Prostate gland (tissue), 2 donors: Measurements from ENCODE around the gene POLR3K. TPM values are rescaled to one million over a fixed set of nuclear protein-coding genes. Genes with fewer than 3 reads are reported as not detected.

ENCODE experiments used
- DNase-seq: peaks from one replicate; pipeline ENCODE4 v3.0.0-alpha.2; 2019; ENCODE audit warnings: low spot score
- H3K27ac ChIP-seq, 2 donors: fragments of 200-600 bp; sonication (generic); 2 replicates each; pipeline ENCODE4 v1.5.1; 2017 to 2019
- H3K27me3 ChIP-seq: fragments of 200-600 bp; sonication (generic); replicated peaks from 2 replicates; pipeline ENCODE4 v1.5.1; 2019; ENCODE audit not compliant: insufficient read depth
- H3K36me3 ChIP-seq, 2 donors: fragments of 200-600 bp; sonication (generic); 1 replicate in 1 of 2; 2 replicates in 1 of 2; pipeline versions ENCODE4 v1.5.1 to v1.8.1; 2017 to 2019
- H3K4me1 ChIP-seq: fragments of 200-600 bp; sonication (generic); replicated peaks from 2 replicates; pipeline ENCODE4 v1.5.1; 2019
- H3K4me3 ChIP-seq, 2 donors: fragments of 200-600 bp; sonication (generic); 2 replicates each; pipeline ENCODE4 v1.5.1; 2017 to 2019
- H3K9me3 ChIP-seq: fragments of 200-600 bp; sonication (generic); 2 replicates; pipeline ENCODE4 v1.5.1; 2017
- POLR2A ChIP-seq: fragments of 450-650 bp; IDR thresholded peaks from one replicate; pipeline ENCODE4 v1.6.1; 2016; ENCODE audit warnings: antibody characterized with exemption, mild to moderate bottlenecking
- POLR2AphosphoS5 ChIP-seq: sonication (generic); formaldehyde crosslinking; IDR thresholded peaks from one replicate; pipeline ENCODE4 v1.6.1; 2017; ENCODE audit warnings: antibody characterized with exemption
- WGBS: methylation state at CpG from one replicate; pipeline ENCODE4 v1.1.5; 2018; 5-methylcytosine and 5-hydroxymethylcytosine counted together
- intact Hi-C: fragments of 100-400 bp; cut with DNase I; formaldehyde crosslinking; loops from one replicate; pipeline ENCODE4 v1.14.2; 2022
- total RNA-seq, 2 donors: library from RNA; depleted of rRNA; stranded (reverse); fragments of >200 nt; gene quantifications; one replicate each; pipeline ENCODE4 v1.1.0, GENCODE V29; 2016
- TF ChIP-seq, protein P1 (sequence below), 4 experiments: fragments of 200-600 bp in 2 of 4; fragments of 450-650 bp in 2 of 4; sonication (generic) in 2 of 4; IDR thresholded peaks; 1 replicate in 3 of 4; 2 replicates in 1 of 4; pipeline ENCODE4 v1.5.1; 2016 to 2019; ENCODE audit warnings: antibody characterized with exemption in 4 of 4, mild to moderate bottlenecking in 2 of 4, moderate library complexity in 2 of 4

The POLR3K gene
- total RNA-seq, 2 donors from 2014 or later = 6.2 to 6.8 TPM

DNA sequence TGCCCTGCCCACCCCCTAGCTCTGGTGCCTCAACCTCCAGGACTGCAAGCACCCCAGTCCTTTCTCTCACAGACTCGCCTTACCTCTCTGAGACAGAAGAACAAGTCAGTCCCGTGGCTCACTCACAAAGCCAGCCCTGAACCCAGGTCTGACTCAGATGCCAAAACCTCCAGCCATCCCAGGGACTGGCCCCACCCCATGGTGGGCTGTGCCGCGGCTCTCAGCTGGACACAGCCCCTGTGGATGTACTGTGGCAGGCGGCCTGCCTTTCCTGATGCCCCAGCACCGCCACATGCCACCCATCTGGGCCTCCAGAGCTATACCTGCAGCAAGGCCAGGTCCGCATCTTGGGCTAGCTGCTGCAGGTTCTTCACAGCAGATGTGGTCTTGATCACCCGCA, 44.4 kb upstream of the POLR3K start:
- Histone ChIP-seq H3K9me3 (no peaks in the 10 kb centered on the region), H3K27ac (no peak overlapping the region), H3K4me1 (no peaks in the 10 kb centered on the region), H3K36me3 (no peaks in the 10 kb centered on the region), H3K4me3 (no peak overlapping the region), H3K27me3 (no peaks in the 10 kb centered on the region)
- intact Hi-C loops = loop anchor here (2.0 kb wide), 1 partner anchor 33 kb away; no protein-coding TSS in a partner anchor
- WGBS = 92% methylated on average over 8 of the region's 8 CpGs
- no peak for TF ChIP-seq POLR2A
- TF ChIP-seq, protein P1, sequence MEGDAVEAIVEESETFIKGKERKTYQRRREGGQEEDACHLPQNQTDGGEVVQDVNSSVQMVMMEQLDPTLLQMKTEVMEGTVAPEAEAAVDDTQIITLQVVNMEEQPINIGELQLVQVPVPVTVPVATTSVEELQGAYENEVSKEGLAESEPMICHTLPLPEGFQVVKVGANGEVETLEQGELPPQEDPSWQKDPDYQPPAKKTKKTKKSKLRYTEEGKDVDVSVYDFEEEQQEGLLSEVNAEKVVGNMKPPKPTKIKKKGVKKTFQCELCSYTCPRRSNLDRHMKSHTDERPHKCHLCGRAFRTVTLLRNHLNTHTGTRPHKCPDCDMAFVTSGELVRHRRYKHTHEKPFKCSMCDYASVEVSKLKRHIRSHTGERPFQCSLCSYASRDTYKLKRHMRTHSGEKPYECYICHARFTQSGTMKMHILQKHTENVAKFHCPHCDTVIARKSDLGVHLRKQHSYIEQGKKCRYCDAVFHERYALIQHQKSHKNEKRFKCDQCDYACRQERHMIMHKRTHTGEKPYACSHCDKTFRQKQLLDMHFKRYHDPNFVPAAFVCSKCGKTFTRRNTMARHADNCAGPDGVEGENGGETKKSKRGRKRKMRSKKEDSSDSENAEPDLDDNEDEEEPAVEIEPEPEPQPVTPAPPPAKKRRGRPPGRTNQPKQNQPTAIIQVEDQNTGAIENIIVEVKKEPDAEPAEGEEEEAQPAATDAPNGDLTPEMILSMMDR (IDR thresholded peaks at IDR 0.05) = no peak
- TF ChIP-seq POLR2AphosphoS5 = no peak
- no peak for DNase-seq

DNA sequence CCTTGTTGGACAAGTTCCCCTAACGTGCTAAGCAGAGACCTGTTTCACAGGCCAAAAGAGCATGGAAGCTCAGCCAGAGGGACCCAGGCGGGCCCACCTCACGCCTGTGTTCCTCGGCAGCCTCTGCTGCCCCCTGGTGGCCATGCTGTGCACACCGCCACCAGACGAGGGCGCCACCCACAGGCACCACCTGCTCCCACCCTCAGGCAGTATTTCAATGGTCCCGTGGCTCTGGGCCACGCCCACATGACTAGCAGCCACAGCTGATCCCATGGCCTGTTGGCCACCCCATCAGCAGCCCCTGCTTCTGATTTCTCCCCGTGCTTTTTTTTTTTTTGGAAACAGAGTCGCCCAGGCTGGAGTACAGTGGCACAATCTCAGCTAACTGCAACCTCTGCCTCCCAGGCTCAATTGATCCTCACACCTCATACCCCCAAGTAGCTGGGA, 43.5 kb upstream of the POLR3K start:
- Histone ChIP-seq H3K27ac (no peak overlapping the region), H3K4me3 (no peak overlapping the region), H3K4me1 (peaks cover 2% of the 10 kb centered on the region), H3K9me3 (no peaks in the 10 kb centered on the region), H3K27me3 (no peaks in the 10 kb centered on the region), H3K36me3 (no peaks in the 10 kb centered on the region)
- 13% methylated on average over 11 of the region's 11 CpGs for WGBS
- TF ChIP-seq POLR2AphosphoS5 = peak; percentile 86
- TF ChIP-seq, protein P1 (IDR thresholded peaks at IDR 0.05) = peak; percentile 97 to 100 (median 100)
- peak; percentile 22 for TF ChIP-seq POLR2A
- intact Hi-C loops = loop anchor here (2.0 kb wide), 1 partner anchor 32 kb away; no protein-coding TSS in a partner anchor
- peak; percentile 86 for DNase-seq

DNA sequence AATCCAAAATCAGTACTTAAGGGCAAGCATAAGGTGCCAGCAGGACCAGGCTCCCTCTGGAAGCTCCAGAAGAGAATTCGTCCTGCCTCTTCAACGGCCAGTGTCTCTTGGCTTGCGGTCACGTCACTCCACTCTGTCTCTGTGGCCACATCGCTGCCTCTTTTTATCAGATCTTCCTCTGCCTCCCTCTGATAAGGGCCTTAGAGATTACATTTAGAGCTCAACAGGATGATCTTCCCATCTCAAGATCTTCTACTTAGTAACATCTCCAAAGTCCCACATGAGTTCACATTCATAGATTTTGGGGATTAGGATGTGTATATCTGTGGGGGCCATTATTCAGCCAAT, 41.5 kb upstream of the POLR3K start:
- 88% methylated on average over 5 of the region's 5 CpGs for WGBS
- DNase-seq = no peak
- no peaks in the 10 kb centered on the region for H3K27me3 ChIP-seq
- intact Hi-C loops = no loop called here
- peaks cover 0 to 4% of the 10 kb centered on the region in 2 donors for H3K36me3 ChIP-seq
- H3K4me3 ChIP-seq = no peak overlapping the region
- no peak for TF ChIP-seq POLR2AphosphoS5
- TF ChIP-seq POLR2A = no peak
- TF ChIP-seq, protein P1 (IDR thresholded peaks at IDR 0.05) = no peak
- no peaks in the 10 kb centered on the region for H3K9me3 ChIP-seq
- no peak overlapping the region for H3K27ac ChIP-seq
- peaks cover 8% of the 10 kb centered on the region for H3K4me1 ChIP-seq

DNA sequence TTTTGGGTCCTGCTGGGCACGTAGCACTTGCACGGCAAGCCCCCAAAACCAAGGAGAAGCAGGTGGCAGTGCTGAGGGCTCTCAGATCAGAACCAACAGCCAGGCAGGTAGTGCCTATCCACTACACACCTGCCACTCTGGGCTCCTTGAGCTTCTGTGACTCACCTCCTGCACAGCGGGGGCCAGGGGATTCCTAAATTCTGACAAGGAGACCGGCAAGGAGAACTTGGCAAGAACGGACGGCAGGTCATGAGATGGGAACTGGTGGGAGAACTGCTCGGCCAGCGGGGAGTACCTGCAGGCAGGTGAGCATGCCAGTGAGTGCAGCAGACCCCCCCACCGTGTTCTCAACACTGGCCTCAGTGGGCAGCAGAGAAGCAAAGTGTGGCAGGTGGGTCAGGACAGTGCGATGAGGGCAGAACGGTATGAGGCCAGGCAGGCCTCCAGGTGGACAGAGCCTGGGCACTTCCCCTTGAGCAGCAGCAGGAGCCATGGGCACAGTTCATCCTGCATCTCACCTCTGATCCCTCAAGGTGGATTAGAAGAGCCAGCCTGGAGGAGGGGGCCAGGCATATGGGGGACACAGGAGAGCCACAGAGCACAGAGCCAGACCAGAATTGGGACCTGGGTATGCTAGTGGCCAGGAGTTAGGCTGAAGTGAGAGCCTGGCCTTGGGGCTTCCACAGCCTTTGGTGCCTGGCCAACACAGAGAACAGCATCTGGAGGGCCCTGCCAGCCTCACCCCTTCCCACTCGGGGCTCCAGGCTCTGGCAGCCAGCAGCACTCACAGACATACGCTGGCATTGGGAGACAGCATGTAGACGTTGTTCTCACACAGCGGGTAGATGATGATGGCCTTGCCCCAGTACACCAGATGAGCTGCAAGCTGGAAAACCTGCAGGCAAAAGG, 39.3 kb upstream of the POLR3K start:
- Histone ChIP-seq H3K4me3 (no peak overlapping the region), H3K4me1 (peaks cover 8% of the 10 kb centered on the region), H3K27me3 (no peaks in the 10 kb centered on the region), H3K27ac (no peak overlapping the region), H3K36me3 (peaks cover 0 to 8% of the 10 kb centered on the region in 2 donors), H3K9me3 (no peaks in the 10 kb centered on the region)
- TF ChIP-seq, protein P1 (IDR thresholded peaks at IDR 0.05) = no peak
- TF ChIP-seq POLR2A = no peak
- TF ChIP-seq POLR2AphosphoS5 = no peak
- WGBS = 80% methylated on average over 14 of the region's 15 CpGs
- intact Hi-C loops = no loop called here
- no peak for DNase-seq
